HUES48 (cell line): Measurements from ENCODE around the gene POLD1.
"Not testable (repeated sequence)": the region's sequence is repeated elsewhere in the genome, so short reads cannot be mapped to it uniquely, and the experiment has no call there.

Experiments used
- H3K27ac ChIP-seq: one replicate; pipeline ENCODE4 v1.7.0; 2013; ENCODE audit warnings: low read depth, low read length, inconsistent platforms
- H3K27me3 ChIP-seq: 2 replicates; pipeline ENCODE4 v1.6.1; 2013; ENCODE audit warnings: mild to moderate bottlenecking, low read length; ENCODE audit not compliant: control insufficient read depth, insufficient read depth
- H3K36me3 ChIP-seq: 2 replicates; pipeline ENCODE4 v1.6.1; 2013; ENCODE audit warnings: low read length; ENCODE audit not compliant: control insufficient read depth, insufficient read depth
- H3K4me1 ChIP-seq: 2 replicates; pipeline ENCODE4 v1.6.1; 2013; ENCODE audit warnings: mild to moderate bottlenecking, low read length; ENCODE audit not compliant: control insufficient read depth, insufficient read depth
- H3K4me3 ChIP-seq: 2 replicates; pipeline ENCODE4 v1.5.1; 2013; ENCODE audit warnings: mild to moderate bottlenecking, low read depth, low read length
- H3K9ac ChIP-seq: 2 replicates; pipeline ENCODE4 v1.6.1; 2013; ENCODE audit warnings: mild to moderate bottlenecking, low read depth, low read length, moderate library complexity
- H3K9me3 ChIP-seq: 2 replicates; pipeline ENCODE4 v1.6.1; 2013; ENCODE audit warnings: low read length; ENCODE audit not compliant: control insufficient read depth, insufficient read depth

POLD1 gene

DNA sequence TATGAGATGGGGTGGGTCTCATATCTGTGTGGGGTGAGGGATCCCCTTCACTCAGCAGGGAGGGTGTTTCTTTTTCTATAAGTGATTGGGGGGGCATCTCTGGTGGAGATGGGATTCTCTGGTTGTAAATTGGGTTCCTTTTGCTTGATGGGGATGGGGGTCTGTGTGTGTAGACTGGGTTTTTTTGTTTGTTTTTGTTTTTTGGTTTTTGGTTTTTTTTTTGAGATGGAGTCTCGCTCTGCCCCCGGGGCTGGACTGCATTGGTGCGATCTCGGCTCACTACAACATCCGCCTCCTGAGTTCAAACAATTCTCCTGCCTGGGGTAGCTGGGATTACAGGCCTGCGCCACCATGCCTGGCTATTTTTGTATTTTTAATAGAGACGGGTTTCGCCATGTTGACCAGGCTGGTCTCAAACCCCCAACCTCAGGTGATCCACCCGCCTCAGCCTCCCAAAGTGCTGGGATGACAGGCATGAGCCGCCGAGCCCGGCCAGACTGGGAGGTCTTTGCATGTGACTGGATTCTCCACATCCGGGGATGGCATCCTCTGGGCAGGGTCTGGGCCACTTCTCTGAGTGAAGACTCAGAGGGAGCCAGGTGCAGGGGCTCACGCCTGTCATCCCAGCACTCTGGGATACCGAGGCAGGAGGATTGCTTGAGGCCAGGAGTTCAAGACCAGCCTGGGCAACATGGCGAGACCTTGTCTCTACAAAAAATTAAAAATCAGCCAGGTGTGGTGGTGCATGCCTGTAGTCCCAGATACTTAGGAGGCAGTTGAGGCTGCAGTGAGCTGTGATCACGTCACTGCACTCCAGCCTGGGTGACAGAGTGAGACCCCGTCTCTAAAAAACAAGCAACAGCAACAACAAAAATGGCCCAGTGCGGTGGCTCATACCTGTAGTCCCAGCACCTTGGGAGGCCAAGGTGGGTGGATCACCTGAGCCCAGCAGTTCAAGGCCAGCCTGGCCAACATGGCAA is 49.3 kb downstream of the POLD1 start:
- Histone ChIP-seq H3K4me3 (no peak overlapping the region), H3K27ac (peak overlapping the region; percentile 86), H3K9ac (no peak overlapping the region), H3K36me3 (no peaks in the 10 kb centered on the region), H3K4me1 (peaks cover 6% of the 10 kb centered on the region), H3K9me3 (no peaks in the 10 kb centered on the region), H3K27me3 (peaks cover 12% of the 10 kb centered on the region)

DNA sequence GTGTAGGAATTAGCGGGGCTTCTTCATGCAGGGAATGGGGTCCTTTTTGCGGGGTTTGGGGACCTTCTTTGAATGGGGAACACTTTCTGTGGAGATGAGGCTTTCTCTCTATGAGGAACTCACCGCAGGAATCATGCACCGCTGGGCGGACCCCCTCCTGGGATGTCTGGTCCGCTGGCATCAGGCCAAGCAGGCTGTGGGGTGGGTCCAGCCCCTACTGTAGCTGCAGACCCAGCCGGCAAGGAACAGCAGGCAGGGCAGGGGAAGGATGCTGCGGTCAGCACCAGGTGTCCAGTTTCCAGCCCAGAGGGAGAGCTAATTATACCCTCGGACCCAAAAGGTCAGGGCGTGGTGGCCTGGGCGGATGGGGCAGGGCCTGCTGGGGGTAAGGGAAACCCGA is 50.4 kb downstream of the POLD1 start:
- Histone ChIP-seq H3K36me3 (no peaks in the 10 kb centered on the region), H3K4me3 (no peak overlapping the region), H3K27ac (no peak overlapping the region), H3K9ac (no peak overlapping the region), H3K9me3 (no peaks in the 10 kb centered on the region), H3K4me1 (peaks cover 6% of the 10 kb centered on the region), H3K27me3 (peaks cover 12% of the 10 kb centered on the region)

DNA sequence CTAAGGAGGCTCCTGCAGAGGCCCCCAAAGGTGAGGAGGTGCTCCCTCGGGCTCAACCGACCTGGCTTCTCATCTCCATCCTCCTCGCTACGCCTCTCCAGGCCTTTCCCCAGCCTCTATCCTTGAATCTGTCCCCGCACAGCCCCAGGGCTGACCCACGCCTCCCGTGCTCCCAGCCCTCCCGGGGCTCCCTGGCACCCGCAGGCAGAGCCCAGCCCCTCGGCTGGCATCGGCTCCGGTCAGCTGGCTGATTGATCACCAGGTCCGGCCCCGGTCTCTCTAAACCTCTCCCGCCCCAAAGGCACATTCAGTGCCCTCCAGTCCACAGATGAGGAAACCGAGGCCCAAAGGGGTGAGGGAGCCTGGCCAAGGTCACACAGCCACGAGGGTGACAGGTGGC is 51.1 kb downstream of the POLD1 start:
- H3K27me3 ChIP-seq: peaks cover 10% of the 10 kb centered on the region
- no peak overlapping the region for H3K4me3 ChIP-seq
- no peak overlapping the region for H3K9ac ChIP-seq
- H3K4me1 ChIP-seq: peaks cover 6% of the 10 kb centered on the region
- H3K9me3 ChIP-seq: no peaks in the 10 kb centered on the region
- H3K36me3 ChIP-seq: no peaks in the 10 kb centered on the region
- no peak overlapping the region for H3K27ac ChIP-seq

DNA sequence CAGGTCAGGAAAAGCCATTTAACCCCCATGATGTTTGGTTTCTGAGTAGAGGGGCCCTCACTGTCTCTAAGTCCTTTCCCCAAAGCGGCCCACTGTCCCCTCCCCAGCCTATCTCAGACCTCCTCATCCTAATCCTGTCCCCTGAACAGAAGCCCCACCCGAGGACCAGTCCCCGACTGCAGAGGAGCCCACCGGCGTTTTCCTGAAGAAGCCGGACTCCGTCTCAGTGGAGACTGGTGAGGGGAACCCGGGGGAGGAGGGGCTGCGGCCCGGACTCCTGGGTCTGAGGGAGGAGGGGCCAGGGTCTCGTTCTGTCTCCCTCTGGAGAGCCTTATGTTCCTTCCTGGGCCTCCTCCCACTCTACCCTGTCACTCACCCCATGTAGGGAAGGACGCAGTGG is 51.5 kb downstream of the POLD1 start:
- H3K27me3 ChIP-seq: 0 out of 2 replicates have a peak, but pooled peaks cover 6% of the 10 kb centered on the region
- H3K9me3 ChIP-seq: no peaks in the 10 kb centered on the region
- no peak overlapping the region for H3K27ac ChIP-seq
- no peaks in the 10 kb centered on the region for H3K36me3 ChIP-seq
- no peak overlapping the region for H3K4me3 ChIP-seq
- H3K9ac ChIP-seq: no peak overlapping the region
- H3K4me1 ChIP-seq: peaks cover 6% of the 10 kb centered on the region

DNA sequence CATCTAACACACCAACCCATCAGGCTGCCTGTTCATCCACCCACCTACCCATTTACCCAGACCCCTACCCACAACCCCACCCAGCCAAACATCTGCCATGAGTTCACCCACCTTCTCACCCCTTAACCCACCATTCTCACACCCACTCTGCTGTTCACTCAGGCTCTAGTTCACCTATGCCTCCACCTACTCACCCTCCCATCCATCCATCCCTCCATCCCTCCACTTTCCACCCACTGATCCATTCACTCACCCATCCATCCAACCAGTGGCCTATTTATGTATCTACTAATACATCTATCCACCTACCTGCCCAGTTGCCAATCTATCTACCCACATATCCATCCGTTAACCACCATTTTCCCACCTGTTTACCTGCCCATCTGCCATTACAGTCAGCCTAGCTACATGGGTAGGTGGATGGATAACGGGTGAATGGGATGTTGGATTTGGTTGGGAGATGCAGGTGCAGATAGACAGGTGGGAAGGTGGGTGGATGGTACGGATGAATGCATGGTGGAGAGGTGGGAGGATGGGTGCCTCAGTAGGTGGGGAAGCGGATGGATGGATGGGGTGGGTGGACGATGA is 53.8 kb downstream of the POLD1 start:
- no peak overlapping the region for H3K27ac ChIP-seq
- peaks cover 3% of the 10 kb centered on the region for H3K4me1 ChIP-seq
- H3K27me3 ChIP-seq: no peaks in the 10 kb centered on the region
- no peaks in the 10 kb centered on the region for H3K36me3 ChIP-seq
- H3K9ac ChIP-seq: no peak overlapping the region
- no peaks in the 10 kb centered on the region for H3K9me3 ChIP-seq
- no peak overlapping the region for H3K4me3 ChIP-seq

DNA sequence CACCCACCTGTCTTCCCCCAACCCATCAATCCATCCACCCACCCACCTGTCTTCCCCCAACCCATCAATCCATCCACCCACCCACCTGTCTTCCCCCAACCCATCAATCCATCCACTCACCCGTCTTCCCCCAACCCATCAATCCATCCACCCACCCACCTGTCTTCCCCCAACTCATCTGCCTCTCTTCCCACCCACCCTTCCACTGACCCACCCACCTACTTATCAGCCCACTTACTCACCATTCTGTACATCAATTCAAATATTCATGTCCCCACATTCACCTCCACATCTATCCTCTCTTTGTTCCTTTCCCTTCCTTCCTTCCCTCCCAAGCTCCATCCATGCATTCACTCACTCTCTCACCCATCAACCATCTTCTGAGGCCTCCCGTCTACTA is 55.0 kb downstream of the POLD1 start:
- H3K27ac ChIP-seq, H3K36me3 ChIP-seq, H3K9me3 ChIP-seq, H3K4me3 ChIP-seq, H3K4me1 ChIP-seq, H3K27me3 ChIP-seq, H3K9ac ChIP-seq: not testable (repeated sequence)

DNA sequence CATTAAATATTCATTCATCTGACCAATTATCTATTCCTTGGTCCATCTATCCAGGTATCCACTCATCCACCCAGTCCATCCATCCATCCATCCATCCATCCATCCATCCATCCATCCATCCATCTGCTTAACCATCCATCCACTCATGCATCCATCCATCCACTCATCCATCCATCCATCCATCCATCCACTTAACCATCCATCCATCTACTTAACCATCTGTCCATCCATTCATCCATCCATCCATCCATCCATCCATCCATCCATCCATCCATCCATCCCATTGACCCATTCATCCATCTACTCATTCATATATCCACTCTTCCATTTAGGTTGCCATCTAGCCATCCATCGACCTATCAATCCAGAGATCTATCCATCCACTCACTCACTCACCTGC is 59.9 kb downstream of the POLD1 start:
- H3K4me1 ChIP-seq: no peaks in the 10 kb centered on the region
- H3K36me3 ChIP-seq: no peaks in the 10 kb centered on the region
- H3K27me3 ChIP-seq: no peaks in the 10 kb centered on the region
- H3K9ac ChIP-seq: no peak overlapping the region
- no peak overlapping the region for H3K4me3 ChIP-seq
- no peaks in the 10 kb centered on the region for H3K9me3 ChIP-seq
- H3K27ac ChIP-seq: no peak overlapping the region

DNA sequence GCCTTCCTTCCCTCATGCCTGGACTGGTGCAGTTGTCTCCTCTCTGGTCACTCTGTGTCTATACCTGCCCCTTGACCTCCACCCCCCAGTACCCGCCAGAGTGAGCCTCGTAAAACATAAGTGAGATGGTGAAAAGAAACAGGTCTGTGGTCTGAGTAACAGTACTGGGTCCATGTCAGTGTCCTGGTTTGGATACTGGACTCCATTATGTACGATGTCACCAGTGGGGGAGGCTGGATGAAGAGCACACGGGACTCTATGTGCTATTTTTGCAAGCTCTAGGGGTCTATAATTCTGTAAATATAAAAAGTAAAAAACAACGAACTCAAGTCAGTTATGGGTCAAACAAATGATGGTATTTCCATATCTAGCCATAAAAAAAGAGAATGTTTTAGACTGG is 62.9 kb downstream of the POLD1 start:
- H3K27me3 ChIP-seq: no peaks in the 10 kb centered on the region
- peaks cover 3% of the 10 kb centered on the region; the same call in 1 of the 2 replicates for H3K4me1 ChIP-seq
- H3K36me3 ChIP-seq: no peaks in the 10 kb centered on the region
- no peaks in the 10 kb centered on the region for H3K9me3 ChIP-seq
- no peak overlapping the region for H3K27ac ChIP-seq
- H3K4me3 ChIP-seq: no peak overlapping the region
- H3K9ac ChIP-seq: no peak overlapping the region

DNA sequence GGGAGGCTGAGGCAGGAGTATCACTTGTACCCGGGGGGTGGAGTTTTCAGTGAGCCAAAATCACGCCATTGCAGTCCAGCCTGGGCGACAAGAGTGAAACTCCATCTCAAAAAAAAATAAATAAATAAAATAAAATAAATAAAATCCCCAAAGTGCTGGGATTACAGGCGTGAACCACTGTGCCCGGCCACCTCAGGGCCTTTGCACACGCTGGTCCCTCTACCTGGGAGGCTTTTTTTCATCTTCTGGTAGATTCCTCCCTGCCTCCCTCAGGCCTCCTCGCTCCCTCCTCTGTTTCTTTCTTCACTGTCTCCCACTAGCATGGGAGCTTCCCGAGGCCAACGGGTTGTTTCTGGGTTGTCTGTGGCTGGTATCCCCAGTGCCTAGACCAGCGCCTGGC is 63.6 kb downstream of the POLD1 start:
- no peaks in the 10 kb centered on the region for H3K36me3 ChIP-seq
- no peak overlapping the region for H3K27ac ChIP-seq
- peaks cover 3% of the 10 kb centered on the region; the same call in 1 of the 2 replicates for H3K4me1 ChIP-seq
- H3K27me3 ChIP-seq: no peaks in the 10 kb centered on the region
- H3K9ac ChIP-seq: no peak overlapping the region
- no peak overlapping the region for H3K4me3 ChIP-seq
- H3K9me3 ChIP-seq: no peaks in the 10 kb centered on the region

DNA sequence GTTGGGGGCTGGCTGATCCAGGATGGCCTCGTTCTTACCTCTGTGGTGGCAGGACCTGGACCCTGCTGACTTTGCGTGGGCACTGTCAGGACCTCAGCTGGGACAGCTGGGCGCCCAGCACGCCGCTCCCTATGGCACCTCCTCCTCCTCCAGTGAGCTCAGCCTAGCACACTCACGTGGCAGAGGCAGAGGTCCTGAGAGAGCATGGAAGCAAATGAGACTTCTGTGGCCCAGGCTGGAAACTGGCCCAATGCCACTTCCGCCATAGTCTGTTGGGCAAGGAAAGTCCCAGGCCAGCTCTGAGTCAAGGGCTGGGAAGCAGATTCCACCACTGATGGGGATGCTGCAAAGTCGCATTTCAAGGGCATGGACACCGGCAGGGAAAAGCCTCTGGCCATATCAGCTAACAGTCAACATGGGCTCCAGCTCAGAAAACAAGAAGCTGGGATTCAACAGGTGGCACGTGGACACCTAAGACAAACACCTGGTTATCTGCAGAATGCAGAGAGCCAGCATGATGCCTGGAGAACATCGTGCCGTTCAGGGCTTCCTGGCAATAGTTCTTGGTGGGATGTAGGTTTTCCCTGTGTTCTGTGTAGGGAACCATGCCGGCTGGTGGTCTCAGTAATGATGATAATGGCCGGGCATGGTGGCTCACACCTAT is 65.2 kb downstream of the POLD1 start:
- no peaks in the 10 kb centered on the region for H3K36me3 ChIP-seq
- no peaks in the 10 kb centered on the region for H3K9me3 ChIP-seq
- peaks cover 3% of the 10 kb centered on the region; the same call in 1 of the 2 replicates for H3K4me1 ChIP-seq
- H3K27ac ChIP-seq: no peak overlapping the region
- no peak overlapping the region for H3K4me3 ChIP-seq
- H3K27me3 ChIP-seq: no peaks in the 10 kb centered on the region
- no peak overlapping the region for H3K9ac ChIP-seq
